Ovary (tissue), 9 donors: ENCODE data around the gene LCP2. TPM values are rescaled to one million over a fixed set of nuclear protein-coding genes. Genes with fewer than 3 reads are reported as not detected.
A peak's percentile ranks its signal among the peaks of the same experiment; 100 is the strongest.

ENCODE experiments used
- DNase-seq, 5 donors: peaks; one replicate each; pipeline ENCODE4 v3.0.0-alpha.2; 2019 to 2020
- H3K27ac ChIP-seq, 2 donors: fragments of 200-600 bp; one replicate each; pipeline versions ENCODE4 v1.5.1 to v1.8.0; 2019 to 2022
- H3K27me3 ChIP-seq: fragments of 200-600 bp; one replicate; pipeline ENCODE4 v1.8.0; 2022
- H3K36me3 ChIP-seq: fragments of 200-600 bp; sonication (generic); one replicate; pipeline ENCODE4 v1.5.1; 2019
- H3K4me1 ChIP-seq: one replicate; pipeline ENCODE4 v1.8.1; 2013; ENCODE audit warnings: mild to moderate bottlenecking, moderate library complexity; ENCODE audit not compliant: insufficient read depth
- H3K4me3 ChIP-seq: fragments of 200-600 bp; sonication (generic); one replicate; pipeline ENCODE4 v1.5.1; 2017
- H3K9me3 ChIP-seq, 2 donors: fragments of 200-600 bp in 1 of 2; sonication (generic) in 1 of 2; one replicate each; pipeline versions ENCODE4 v1.5.1 to v1.8.1; 2013 to 2019; ENCODE audit warnings: mild to moderate bottlenecking in 1 of 2, moderate library complexity in 1 of 2
- CTCF ChIP-seq, 3 donors: fragments of 450-650 bp in 2 of 3; fragments of 200-600 bp in 1 of 3; IDR thresholded peaks; one replicate each; pipeline versions ENCODE4 v1.5.1 to v1.8.0; 2016 to 2022; ENCODE audit warnings: antibody characterized with exemption in 3 of 3, mild to moderate bottlenecking in 1 of 3
- EP300 ChIP-seq: sonication (generic); formaldehyde crosslinking; IDR thresholded peaks from one replicate; pipeline ENCODE4 v1.6.1; 2017; ENCODE audit warnings: antibody characterized with exemption
- POLR2A ChIP-seq: fragments of 450-650 bp; IDR thresholded peaks from one replicate; pipeline ENCODE4 v1.6.1; 2017; ENCODE audit warnings: antibody characterized with exemption, mild to moderate bottlenecking, moderate library complexity
- WGBS, 3 donors: extraction: QIAGEN DNeasy Blood & Tissue Kit in 1 of 3; methylation state at CpG; one replicate each; pipeline versions ENCODE4 v1.1.5 to v1.1.7; 2013 to 2017; 5-methylcytosine and 5-hydroxymethylcytosine counted together
- intact Hi-C, 4 donors: fragments of 100-400 bp; cut with DNase I; formaldehyde crosslinking; loops; one replicate each; pipeline versions ENCODE4 v1.11.0 to v1.15.1; 2022 to 2023
- polyA plus RNA-seq, 2 donors: library from polyadenylated mRNA; stranded (reverse); fragments of 200-250 nt in 1 of 2; fragments of 350-450 nt in 1 of 2; fragmentation: Illumina TruSeq in 1 of 2; extraction: RNeasy Lipid Tissue Mini Kit (QIAGEN cat#74804) in 1 of 2; gene quantifications; one replicate each; pipeline ENCODE4 v1.2.3, GENCODE V29; 2013 to 2014
- total RNA-seq, 7 donors: library from RNA; depleted of rRNA in 2 of 7; stranded (reverse); fragments of >200 nt in 2 of 7; fragmentation: NEBNext Ultra II Directional in 3 of 7; extraction: Animal tissue kit (Norgen Biotek cat#: 25700) in 3 of 7; gene quantifications; one replicate each; pipeline versions ENCODE4 v1.1.0 to v1.2.4, GENCODE V29; 2016 to 2023
- donor health status: DM: no; HTN: no; CAD: no; lungs with moderate emphysema.
- donor health status: DM: no; HTN: no; CAD: no.
- donor health status: Bipolar disorder and iron deficiency.
- donor health status: DM: yes; HTN: yes; CAD: no.
- donor health status: DM: no; HTN: no; CAD: no.
- donor health status: DM: yes; HTN: yes; CAD: no.

Gene LCP2
- total and polyA plus RNA-seq, 9 donors, result 3.1 to 31.1 (median 6.4) TPM

DNA sequence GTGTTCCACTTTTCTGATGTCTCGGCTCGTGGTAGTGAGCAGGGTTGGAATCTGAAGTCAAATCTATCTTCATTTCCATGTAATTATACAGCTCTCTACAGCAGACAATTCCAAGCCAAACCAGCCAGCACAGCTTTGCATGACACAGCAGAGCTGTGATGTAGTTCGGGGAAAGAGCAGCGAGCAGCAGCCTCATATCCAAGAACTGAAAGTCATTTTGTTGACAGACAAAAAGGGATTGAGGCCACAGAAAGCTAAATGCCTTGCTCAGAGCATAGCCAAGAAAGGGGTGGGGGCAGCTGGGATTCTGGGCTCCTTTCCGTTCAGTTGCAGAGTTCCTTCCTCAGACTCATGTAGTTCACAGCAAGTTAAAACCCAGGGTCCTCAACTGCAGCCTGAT, 32.1 kb downstream of the LCP2 start:
- TF ChIP-seq EP300 (peak; percentile 66), POLR2A (no peak)
- intact Hi-C loops, result loop anchor here in 3 of 4 donors (5.0 kb wide), 4 partner anchors 42 to 157 kb away; no protein-coding TSS in a partner anchor
- Histone ChIP-seq H3K4me3 (no peak overlapping the region), H3K27ac (peak overlapping the region in 1 of 2 donors; percentile 8), H3K36me3 (no peaks in the 10 kb centered on the region), H3K9me3 (no peaks in the 10 kb centered on the region), H3K27me3 (no peaks in the 10 kb centered on the region), H3K4me1 (peaks cover 11% of the 10 kb centered on the region)
- WGBS, 3 donors, result 16 to 17% (median 16%) methylated on average over 5 of the region's 5 CpGs
- peak; percentile 40 to 75 (median 63) for DNase-seq

GRCh38 chr5:170263906-170264305, 33.7 kb downstream of the LCP2 start:
- no peaks in the 10 kb centered on the region for H3K27me3 ChIP-seq
- TF ChIP-seq EP300 (no peak), CTCF (IDR thresholded peaks at IDR 0.05) (no peak), POLR2A (no peak)
- WGBS, 3 donors, result 44 to 54% (median 49%) methylated on average over 4 of the region's 4 CpGs
- no peak for DNase-seq
- no peaks in the 10 kb centered on the region for H3K36me3 ChIP-seq
- H3K9me3 ChIP-seq, result no peaks in the 10 kb centered on the region
- intact Hi-C loops, result no loop called here
- H3K4me1 ChIP-seq, result peaks cover 7% of the 10 kb centered on the region
- H3K27ac ChIP-seq, result no peak overlapping the region
- H3K4me3 ChIP-seq, result no peak overlapping the region

DNA sequence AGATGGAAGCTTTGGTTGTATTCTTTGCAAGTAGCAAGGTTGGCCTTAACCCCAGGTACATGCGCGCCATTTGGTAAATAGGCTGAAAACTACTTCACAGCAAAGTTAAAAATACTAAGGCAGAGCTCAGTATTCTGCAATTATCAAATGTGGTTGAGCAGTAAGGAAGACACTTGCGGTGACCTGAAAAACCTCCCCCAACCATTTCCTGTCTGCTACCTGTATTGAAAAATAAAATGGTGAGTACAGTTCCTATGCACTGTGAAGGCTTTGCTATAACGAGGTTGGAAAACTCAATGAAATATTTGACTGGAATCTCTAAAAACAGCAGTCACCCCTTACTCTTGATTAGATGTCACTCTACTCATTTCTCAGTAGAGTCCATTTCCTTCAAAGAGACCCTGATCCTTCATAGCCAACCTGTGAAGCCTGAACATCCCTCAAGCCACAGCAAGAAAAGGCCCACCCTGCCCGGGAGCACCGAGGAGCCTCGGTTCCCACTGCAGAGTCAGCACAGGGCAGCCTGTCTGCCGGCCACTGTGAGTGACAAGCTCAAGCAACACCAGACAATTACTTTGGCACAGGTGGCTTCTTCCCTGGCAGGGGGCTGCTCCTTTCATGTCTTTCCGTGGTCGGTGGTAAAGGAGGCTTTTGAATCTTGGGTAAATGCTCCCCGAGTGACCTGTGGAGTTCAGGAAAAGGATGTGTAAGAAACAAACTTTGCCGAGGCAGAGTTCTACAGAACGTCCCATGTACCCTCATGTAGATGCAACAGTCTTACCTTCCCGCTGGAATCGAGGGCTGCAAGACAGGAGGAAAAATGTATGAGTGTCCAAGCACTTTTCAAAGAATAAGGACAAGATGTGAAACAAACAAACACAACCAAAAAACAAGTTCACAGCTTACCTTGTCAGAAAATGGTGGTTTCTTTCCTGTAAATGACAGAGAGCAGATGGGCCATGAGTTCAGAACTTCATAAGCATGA, 35.2 kb downstream of the LCP2 start:
- Histone ChIP-seq H3K4me1 (peaks cover 3% of the 10 kb centered on the region), H3K27me3 (no peaks in the 10 kb centered on the region), H3K36me3 (no peaks in the 10 kb centered on the region), H3K27ac (no peak overlapping the region), H3K9me3 (no peaks in the 10 kb centered on the region), H3K4me3 (no peak overlapping the region)
- TF ChIP-seq EP300 (no peak), POLR2A (no peak), CTCF (IDR thresholded peaks at IDR 0.05) (no peak)
- 91 to 93% (median 92%) methylated on average over 15 of the region's 15 CpGs for WGBS, 3 donors
- intact Hi-C loops, result no loop called here
- no peak for DNase-seq

GRCh38 chr5:170261528-170262043, 36.0 kb downstream of the LCP2 start:
- Histone ChIP-seq H3K27ac (no peak overlapping the region), H3K9me3 (no peaks in the 10 kb centered on the region), H3K4me1 (no peaks in the 10 kb centered on the region), H3K4me3 (no peak overlapping the region), H3K36me3 (no peaks in the 10 kb centered on the region), H3K27me3 (no peaks in the 10 kb centered on the region)
- no peak for DNase-seq
- no peak for TF ChIP-seq CTCF (IDR thresholded peaks at IDR 0.05)
- TF ChIP-seq EP300, result no peak
- no peak for TF ChIP-seq POLR2A
- intact Hi-C loops, result no loop called here
- WGBS, 3 donors, result 77 to 87% (median 83%) methylated on average over 3 of the region's 3 CpGs

- Histone ChIP-seq H3K27ac (no peak overlapping the region), H3K36me3 (no peaks in the 10 kb centered on the region), H3K4me1 (no peaks in the 10 kb centered on the region), H3K27me3 (no peaks in the 10 kb centered on the region), H3K4me3 (no peak overlapping the region), H3K9me3 (no peaks in the 10 kb centered on the region)
- intact Hi-C loops, result no loop called here
- no peak for TF ChIP-seq EP300
- TF ChIP-seq CTCF (IDR thresholded peaks at IDR 0.05), result no peak
- no peak for TF ChIP-seq POLR2A
- no peak for DNase-seq
- 94 to 100% (median 95%) methylated on average over 4 of the region's 4 CpGs for WGBS, 3 donors
These were observed 40.2 kb downstream of the LCP2 start for GRCh38 chr5:170257370-170257769.
